Testis (tissue), 3 donors: ENCODE measurements around the gene POLN. TPM values are rescaled to one million over a fixed set of nuclear protein-coding genes. Genes with fewer than 3 reads are reported as not detected.
"Not testable (repeated sequence)": the region's sequence is repeated elsewhere in the genome, so short reads cannot be mapped to it uniquely, and the experiment has no call there.

Experiments used
- DNase-seq: peaks from one replicate; pipeline ENCODE4 v3.0.0-alpha.2; 2019
- H3K27ac ChIP-seq, 2 donors: fragments of 200-600 bp; sonication (generic); one replicate each; pipeline ENCODE4 v1.5.1; 2019
- H3K27me3 ChIP-seq: fragments of 200-600 bp; sonication (generic); one replicate; pipeline ENCODE4 v1.5.1; 2019
- H3K36me3 ChIP-seq: fragments of 200-600 bp; sonication (generic); one replicate; pipeline ENCODE4 v1.5.1; 2017; ENCODE audit warnings: low read depth; ENCODE audit errors: missing control alignments
- H3K4me1 ChIP-seq: fragments of 200-600 bp; sonication (generic); one replicate; pipeline ENCODE4 v1.5.1; 2019
- H3K4me3 ChIP-seq, 2 donors: fragments of 200-600 bp; sonication (generic); one replicate each; pipeline ENCODE4 v1.5.1; 2017 to 2019
- H3K9me3 ChIP-seq: fragments of 200-600 bp; sonication (generic); one replicate; pipeline ENCODE4 v1.5.1; 2017
- CTCF ChIP-seq, 3 experiments: fragments of 450-650 bp in 2 of 3; fragments of 200-600 bp in 1 of 3; sonication (generic) in 1 of 3; IDR thresholded peaks; one replicate each; pipeline ENCODE4 v1.5.1; 2016 to 2019; ENCODE audit warnings: antibody characterized with exemption in 3 of 3, mild to moderate bottlenecking in 2 of 3, moderate library complexity in 1 of 3
- POLR2A ChIP-seq: fragments of 450-650 bp; IDR thresholded peaks from one replicate; pipeline ENCODE4 v1.6.1; 2017; ENCODE audit warnings: antibody characterized with exemption, mild to moderate bottlenecking, moderate library complexity
- WGBS, 2 donors: methylation state at CpG; one replicate each; pipeline ENCODE4 v1.1.5; 2018; 5-methylcytosine and 5-hydroxymethylcytosine counted together
- intact Hi-C: fragments of 100-400 bp; cut with DNase I; formaldehyde crosslinking; loops from one replicate; pipeline ENCODE4 v1.15.1; 2023; ENCODE audit warnings: low total_unique reads
- polyA plus RNA-seq: library from polyadenylated mRNA; stranded (reverse); fragments of 350-450 nt; fragmentation: Illumina TruSeq; extraction: RNeasy Lipid Tissue Mini Kit (QIAGEN cat#74804); gene quantifications from one replicate; pipeline ENCODE4 v1.2.3, GENCODE V29; 2014; ENCODE audit warnings: low read depth, low replicate concordance; ENCODE audit not compliant: insufficient read depth
- total RNA-seq, 2 donors: library from RNA; depleted of rRNA; stranded (reverse); fragments of >200 nt; gene quantifications; one replicate each; pipeline ENCODE4 v1.2.3, GENCODE V29; 2016

POLN gene
- total and polyA plus RNA-seq, 3 donors from 2014 or later, result 12.2 to 23.7 (median 22.9) TPM

DNA sequence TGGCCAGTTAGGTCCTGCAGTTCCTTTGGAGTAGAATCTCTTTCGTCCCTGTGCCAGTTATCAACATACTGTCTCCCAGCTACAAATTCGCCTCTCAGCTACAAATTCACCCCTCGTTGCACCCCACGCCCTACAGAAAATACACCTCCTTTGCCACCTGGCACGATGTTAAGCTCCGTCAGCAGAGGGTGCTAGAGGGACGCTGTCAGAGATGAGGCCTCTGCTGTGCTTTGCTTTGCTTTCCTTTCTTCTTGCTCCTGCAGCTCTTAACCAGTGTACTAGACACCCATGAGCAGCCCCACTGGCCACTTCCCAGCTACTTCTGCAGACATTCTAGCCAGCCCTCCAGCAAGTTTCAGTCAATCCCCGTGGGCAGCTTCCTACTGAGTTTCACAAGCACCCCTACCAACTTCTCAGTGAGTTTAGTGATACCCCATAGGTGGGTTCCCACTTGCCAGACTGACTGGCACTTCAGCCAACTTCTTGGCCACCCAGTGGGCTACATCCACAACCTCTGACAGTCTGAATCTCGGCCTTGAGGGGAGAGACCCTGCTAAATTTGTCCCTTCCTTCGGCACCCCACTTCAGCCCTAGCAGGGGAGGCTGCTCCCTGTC is 21.8 kb downstream of the POLN start:
- peak; percentile 84 for DNase-seq
- WGBS, 2 donors, result 31 to 48% methylated on average over 10 of the region's 10 CpGs
- H3K9me3 ChIP-seq, result no peaks in the 10 kb centered on the region
- intact Hi-C loops, result no loop called here
- no peak overlapping the region for H3K4me3 ChIP-seq
- no peaks in the 10 kb centered on the region for H3K36me3 ChIP-seq
- no peak overlapping the region for H3K27ac ChIP-seq
- no peaks in the 10 kb centered on the region for H3K4me1 ChIP-seq
- no peaks in the 10 kb centered on the region for H3K27me3 ChIP-seq
- no peak for TF ChIP-seq POLR2A
- TF ChIP-seq CTCF (IDR thresholded peaks at IDR 0.05), result peak; percentile 44 to 80 (median 79)

DNA sequence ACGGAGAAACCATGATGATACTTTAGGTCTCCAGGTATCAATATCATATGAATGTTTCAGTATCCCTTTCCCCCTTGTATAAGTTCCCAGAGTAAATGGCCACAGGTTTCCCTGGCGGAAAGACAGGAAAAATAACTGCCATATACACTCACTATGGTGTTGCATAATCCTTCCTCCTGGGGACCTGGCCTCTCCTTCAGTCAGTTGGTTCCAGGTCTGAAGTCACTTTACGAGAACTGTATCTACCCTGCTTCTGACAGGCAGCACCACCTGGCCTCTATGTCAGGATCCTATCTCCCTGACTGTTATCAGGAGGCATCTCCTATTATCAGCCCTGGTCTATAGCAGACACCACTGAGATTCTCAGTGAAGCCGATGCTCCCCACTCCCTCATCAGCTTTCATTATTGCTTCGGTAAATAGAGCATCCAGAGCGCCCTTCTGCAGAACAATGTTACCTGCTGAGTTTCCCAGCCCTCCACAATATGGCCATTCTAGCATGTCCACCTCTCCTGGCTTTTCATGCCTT is 22.6 kb downstream of the POLN start:
- WGBS, 2 donors, result 91 to 97% methylated on average over 6 of the region's 6 CpGs
- H3K27ac ChIP-seq, result no peak overlapping the region
- H3K4me3 ChIP-seq, result no peak overlapping the region
- H3K27me3 ChIP-seq, result no peaks in the 10 kb centered on the region
- no peaks in the 10 kb centered on the region for H3K9me3 ChIP-seq
- TF ChIP-seq POLR2A (no peak), CTCF (IDR thresholded peaks at IDR 0.05) (no peak)
- no peaks in the 10 kb centered on the region for H3K36me3 ChIP-seq
- intact Hi-C loops, result no loop called here
- no peak for DNase-seq
- no peaks in the 10 kb centered on the region for H3K4me1 ChIP-seq

GRCh38 chr4:2218436-2218835 is 23.5 kb downstream of the POLN start:
- Histone ChIP-seq H3K4me3 (no peak overlapping the region), H3K27ac (no peak overlapping the region), H3K36me3 (no peaks in the 10 kb centered on the region), H3K27me3 (no peaks in the 10 kb centered on the region), H3K4me1 (no peaks in the 10 kb centered on the region), H3K9me3 (no peaks in the 10 kb centered on the region)
- intact Hi-C loops, result no loop called here
- no peak for DNase-seq
- WGBS, 2 donors, result 92 to 100% methylated on average over 1 of the region's 1 CpG
- TF ChIP-seq CTCF (IDR thresholded peaks at IDR 0.05), result no peak
- no peak for TF ChIP-seq POLR2A

GRCh38 chr4:2217726-2218125 is 24.2 kb downstream of the POLN start:
- intact Hi-C loops, result no loop called here
- DNase-seq, result no peak
- H3K36me3 ChIP-seq, result no peaks in the 10 kb centered on the region
- H3K4me3 ChIP-seq, result no peak overlapping the region
- 75 to 86% methylated on average over 3 of the region's 3 CpGs for WGBS, 2 donors
- H3K27ac ChIP-seq, result no peak overlapping the region
- no peaks in the 10 kb centered on the region for H3K4me1 ChIP-seq
- no peaks in the 10 kb centered on the region for H3K9me3 ChIP-seq
- TF ChIP-seq CTCF (IDR thresholded peaks at IDR 0.05) (no peak), POLR2A (no peak)
- no peaks in the 10 kb centered on the region for H3K27me3 ChIP-seq

- Histone ChIP-seq H3K36me3 (no peaks in the 10 kb centered on the region), H3K4me3 (no peak overlapping the region), H3K27ac (no peak overlapping the region), H3K9me3 (no peaks in the 10 kb centered on the region), H3K27me3 (no peaks in the 10 kb centered on the region), H3K4me1 (no peaks in the 10 kb centered on the region)
- DNase-seq, result no peak
- intact Hi-C loops, result no loop called here
- WGBS, 2 donors, result 89 to 100% methylated on average over 1 of the region's 1 CpG
- TF ChIP-seq CTCF (IDR thresholded peaks at IDR 0.05) (no peak), POLR2A (no peak)
Measured at GRCh38 chr4:2212831-2213230, 29.1 kb downstream of the POLN start.

DNA sequence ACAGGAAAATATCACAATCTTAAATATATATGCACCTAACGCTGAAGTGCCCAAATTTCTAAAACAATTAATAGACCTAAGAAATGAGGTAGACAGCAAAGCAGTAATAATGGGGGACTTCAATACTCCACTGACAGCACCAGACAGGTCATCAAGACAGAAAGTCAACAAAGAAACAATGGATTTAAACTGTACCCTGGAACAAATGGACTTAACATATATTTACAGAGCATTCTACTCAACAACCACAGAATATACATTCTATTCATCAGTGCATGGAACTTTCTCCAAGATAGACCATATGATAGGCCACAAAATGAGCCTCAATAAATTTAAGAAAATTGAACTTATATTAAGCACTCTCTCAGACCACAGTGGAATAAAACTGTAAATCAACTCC is 39.1 kb downstream of the POLN start:
- H3K27me3 ChIP-seq, intact Hi-C loops, H3K27ac ChIP-seq, H3K36me3 ChIP-seq, H3K4me3 ChIP-seq, DNase-seq, H3K4me1 ChIP-seq, H3K9me3 ChIP-seq: not testable (repeated sequence)
- 88 to 97% methylated on average over 1 of the region's 1 CpG for WGBS, 2 donors
